GM21526 (cell line): ENCODE data around the gene IL31.
"Not testable (repeated sequence)": the region's sequence is repeated elsewhere in the genome, so short reads cannot be mapped to it uniquely, and the experiment has no call there.

Experiments
- ATAC-seq: cut with Tn5 transposase; IDR thresholded peaks from one replicate; pipeline ENCODE4 v1.9.1; 2021; ENCODE audit warnings: moderate library complexity; ENCODE audit not compliant: unreplicated experiment, low FRiP score

The IL31 gene

GRCh38 chr12:122194804-122195203 is 20.8 kb upstream of the IL31 start:
- no peak for ATAC-seq

- no peak for ATAC-seq
Observed at GRCh38 chr12:122192441-122192840, 18.4 kb upstream of the IL31 start.

GRCh38 chr12:122190842-122191668 is 17.0 kb upstream of the IL31 start:
- ATAC-seq = no peak

- no peak for ATAC-seq
Observed at GRCh38 chr12:122189626-122190475, 15.8 kb upstream of the IL31 start.

GRCh38 chr12:122187466-122187865 is 13.4 kb upstream of the IL31 start:
- ATAC-seq = no peak

- no peak for ATAC-seq
Observed at GRCh38 chr12:122185494-122186082, 11.6 kb upstream of the IL31 start.

- ATAC-seq = no peak
Observed at GRCh38 chr12:122185079-122185478, 11.1 kb upstream of the IL31 start.

- no peak for ATAC-seq
Observed at GRCh38 chr12:122184517-122184916, 10.5 kb upstream of the IL31 start.

- no peak for ATAC-seq
Observed at GRCh38 chr12:122183588-122183940, 9.5 kb upstream of the IL31 start.

GRCh38 chr12:122182887-122183587 is 9.0 kb upstream of the IL31 start, which contains the start of gene LRRC43:
TSS of gene LRRC43 (plus strand) at chr12:122183123. CDS start at chr12:122183145, 22 bp downstream.
- no peak for ATAC-seq

- not testable (repeated sequence) for ATAC-seq
Observed at GRCh38 chr12:122176473-122176872, 2.5 kb upstream of the IL31 start.

GRCh38 chr12:122172262-122172939 is 1.6 kb downstream of the IL31 start:
- no peak for ATAC-seq

- ATAC-seq = no peak
Observed at GRCh38 chr12:122171399-122171798, 2.6 kb downstream of the IL31 start.

- no peak for ATAC-seq
Observed at GRCh38 chr12:122168492-122168891, 5.5 kb downstream of the IL31 start.

GRCh38 chr12:122167356-122167925 is 6.6 kb downstream of the IL31 start:
- no peak for ATAC-seq

- ATAC-seq = peak; percentile 73
Observed at GRCh38 chr12:122166422-122167349, 7.3 kb downstream of the IL31 start.

GRCh38 chr12:122162976-122163375 is 11.0 kb downstream of the IL31 start:
- ATAC-seq = no peak

GRCh38 chr12:122161682-122162081 is 12.3 kb downstream of the IL31 start:
- no peak for ATAC-seq

GRCh38 chr12:122160761-122161160 is 13.3 kb downstream of the IL31 start:
- ATAC-seq = no peak
